Measurements from ENCODE around the gene GADD45B.

GADD45B gene

GRCh38 chr19:2519482-2519881 lies 43.6 kb downstream of the GADD45B start:
- Histone ChIP-seq H3K4me1 (ENCODE audit: control insufficient read depth in 1 of 2, insufficient read depth in 1 of 2, low read depth in 1 of 2, low read length in 1 of 2) (no peaks in the 10 kb centered on the region), H3K27me3 (no peaks in the 10 kb centered on the region), H3K9me3 (no peaks in the 10 kb centered on the region), H3K27ac (no peak overlapping the region), H3K4me3 (ENCODE audit: low read depth in 1 of 2, low read length in 1 of 2) (no peak overlapping the region), H3K36me3 (peaks cover 11% of the 10 kb centered on the region)
- TF ChIP-seq CTCF (IDR thresholded peaks at IDR 0.05) = no peak

GRCh38 chr19:2523630-2524311 lies 47.8 kb downstream of the GADD45B start:
- Histone ChIP-seq H3K27me3 (no peaks in the 10 kb centered on the region), H3K4me1 (ENCODE audit: control insufficient read depth in 1 of 2, insufficient read depth in 1 of 2, low read depth in 1 of 2, low read length in 1 of 2) (peaks cover 0 to 2% of the 10 kb centered on the region in 2 experiments), H3K9me3 (no peaks in the 10 kb centered on the region), H3K36me3 (peaks cover 8% of the 10 kb centered on the region), H3K27ac (no peak overlapping the region), H3K4me3 (ENCODE audit: low read depth in 1 of 2, low read length in 1 of 2) (no peak overlapping the region)
- no peak for TF ChIP-seq CTCF (IDR thresholded peaks at IDR 0.05)

GRCh38 chr19:2524361-2524839 lies 48.5 kb downstream of the GADD45B start:
- Histone ChIP-seq H3K4me1 (ENCODE audit: control insufficient read depth in 1 of 2, insufficient read depth in 1 of 2, low read depth in 1 of 2, low read length in 1 of 2) (peaks cover 0 to 3% of the 10 kb centered on the region in 2 experiments), H3K27ac (no peak overlapping the region), H3K27me3 (no peaks in the 10 kb centered on the region), H3K36me3 (peaks cover 8% of the 10 kb centered on the region), H3K4me3 (ENCODE audit: low read depth in 1 of 2, low read length in 1 of 2) (no peak overlapping the region), H3K9me3 (no peaks in the 10 kb centered on the region)
- TF ChIP-seq CTCF (IDR thresholded peaks at IDR 0.05) = no peak

- Histone ChIP-seq H3K4me1 (ENCODE audit: control insufficient read depth in 1 of 2, insufficient read depth in 1 of 2, low read depth in 1 of 2, low read length in 1 of 2) (peaks cover 0 to 3% of the 10 kb centered on the region in 2 experiments), H3K27ac (no peak overlapping the region), H3K27me3 (no peaks in the 10 kb centered on the region), H3K4me3 (ENCODE audit: low read depth in 1 of 2, low read length in 1 of 2) (no peak overlapping the region), H3K9me3 (no peaks in the 10 kb centered on the region), H3K36me3 (peaks cover 6% of the 10 kb centered on the region)
- no peak for TF ChIP-seq CTCF (IDR thresholded peaks at IDR 0.05)
Measured at GRCh38 chr19:2524840-2525723, 49.2 kb downstream of the GADD45B start.

GRCh38 chr19:2527171-2527570 lies 51.2 kb downstream of the GADD45B start:
- TF ChIP-seq CTCF (IDR thresholded peaks at IDR 0.05) = no peak

More at GRCh38 chr19:2527171-2527570, 51.2 kb downstream of the GADD45B start:
- Histone ChIP-seq H3K27me3 (no peaks in the 10 kb centered on the region), H3K4me1 (ENCODE audit: control insufficient read depth in 1 of 2, insufficient read depth in 1 of 2, low read depth in 1 of 2, low read length in 1 of 2) (peaks cover 0 to 3% of the 10 kb centered on the region in 2 experiments), H3K27ac (no peak overlapping the region), H3K36me3 (no peaks in the 10 kb centered on the region), H3K4me3 (ENCODE audit: low read depth in 1 of 2, low read length in 1 of 2) (no peak overlapping the region), H3K9me3 (no peaks in the 10 kb centered on the region)

Measured in neutrophil (primary cell).